ENCODE measurements around the gene AKT3.
A peak's percentile ranks its signal among the peaks of the same experiment; 100 is the strongest.

Gene AKT3

DNA sequence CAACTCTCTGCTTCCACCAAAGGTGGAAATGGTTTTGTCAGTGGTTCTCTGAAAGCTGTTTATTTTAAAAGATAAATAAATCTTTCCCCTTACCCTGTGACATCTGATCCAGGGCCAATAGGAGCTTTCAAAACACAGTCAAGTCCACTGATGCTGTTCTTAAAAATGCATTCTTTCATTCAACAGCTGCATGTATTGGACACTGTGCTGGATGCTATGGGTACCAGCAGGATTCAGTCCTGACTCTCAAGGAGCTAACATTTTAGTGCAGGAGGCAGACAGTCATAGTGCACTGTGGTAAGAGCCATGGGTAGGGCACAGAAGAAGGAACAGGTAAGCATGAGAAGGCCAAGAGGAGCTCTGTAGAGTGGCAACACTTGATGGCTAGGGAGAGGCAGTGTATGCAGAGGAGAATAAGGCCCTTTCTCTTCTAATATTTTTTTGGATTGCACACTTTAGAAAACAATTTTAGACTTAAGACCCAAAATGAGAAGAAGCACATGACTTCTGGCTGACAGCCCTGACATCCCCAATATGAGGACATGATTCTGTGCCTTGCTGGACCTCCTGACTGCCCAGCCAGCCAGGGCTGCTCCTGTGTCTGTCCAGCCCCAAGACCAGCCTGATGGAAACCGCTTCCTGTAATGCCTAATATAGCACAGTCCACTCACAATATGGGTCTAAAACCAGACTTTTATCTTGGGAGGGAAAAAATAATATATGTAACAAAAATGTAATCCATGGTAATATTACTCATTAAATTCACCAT, 386.9 kb downstream of the AKT3 start:
- H3F3A ChIP-seq (ENCODE audit: low read depth): no peaks in the 10 kb centered on the region
- no peak overlapping the region for H3K9ac ChIP-seq (ENCODE audit: low read depth, low read length, poor library complexity, severe bottlenecking)
- H3K4me3 ChIP-seq (ENCODE audit: low read length, poor library complexity, severe bottlenecking): no peak overlapping the region
- H3K9me3 ChIP-seq (ENCODE audit: insufficient read depth, low read depth, low read length): no peaks in the 10 kb centered on the region
- no peaks in the 10 kb centered on the region for H3K36me3 ChIP-seq (ENCODE audit: insufficient read depth, low read length)
- H3K4me1 ChIP-seq (ENCODE audit: insufficient read depth, low read length, poor library complexity, severe bottlenecking): peaks cover 7% of the 10 kb centered on the region
- no peak overlapping the region for H3K4me2 ChIP-seq (ENCODE audit: low read depth, low read length, poor library complexity, severe bottlenecking)
- no peaks in the 10 kb centered on the region for H3K79me2 ChIP-seq (ENCODE audit: insufficient read depth, low read length)
- TF ChIP-seq, protein P1, sequence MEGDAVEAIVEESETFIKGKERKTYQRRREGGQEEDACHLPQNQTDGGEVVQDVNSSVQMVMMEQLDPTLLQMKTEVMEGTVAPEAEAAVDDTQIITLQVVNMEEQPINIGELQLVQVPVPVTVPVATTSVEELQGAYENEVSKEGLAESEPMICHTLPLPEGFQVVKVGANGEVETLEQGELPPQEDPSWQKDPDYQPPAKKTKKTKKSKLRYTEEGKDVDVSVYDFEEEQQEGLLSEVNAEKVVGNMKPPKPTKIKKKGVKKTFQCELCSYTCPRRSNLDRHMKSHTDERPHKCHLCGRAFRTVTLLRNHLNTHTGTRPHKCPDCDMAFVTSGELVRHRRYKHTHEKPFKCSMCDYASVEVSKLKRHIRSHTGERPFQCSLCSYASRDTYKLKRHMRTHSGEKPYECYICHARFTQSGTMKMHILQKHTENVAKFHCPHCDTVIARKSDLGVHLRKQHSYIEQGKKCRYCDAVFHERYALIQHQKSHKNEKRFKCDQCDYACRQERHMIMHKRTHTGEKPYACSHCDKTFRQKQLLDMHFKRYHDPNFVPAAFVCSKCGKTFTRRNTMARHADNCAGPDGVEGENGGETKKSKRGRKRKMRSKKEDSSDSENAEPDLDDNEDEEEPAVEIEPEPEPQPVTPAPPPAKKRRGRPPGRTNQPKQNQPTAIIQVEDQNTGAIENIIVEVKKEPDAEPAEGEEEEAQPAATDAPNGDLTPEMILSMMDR (conservative IDR thresholded peaks at IDR 0.05; ENCODE audit: low read length): no peak
- TF ChIP-seq EZH2phosphoT487 (IDR thresholded peaks at IDR 0.05; ENCODE audit: borderline replicate concordance): no peak
- H2AFZ ChIP-seq (ENCODE audit: low read length): no peak overlapping the region
- H3K9me2 ChIP-seq (replicated peaks; ENCODE audit: low read depth, low read length): no peaks in the 10 kb centered on the region
- no peaks in the 10 kb centered on the region for H4K20me1 ChIP-seq (ENCODE audit: insufficient read depth, low read length, poor library complexity, severe bottlenecking)
- H3K27me3 ChIP-seq (ENCODE audit: insufficient read depth, low read length, poor library complexity, severe bottlenecking): no peaks in the 10 kb centered on the region

DNA sequence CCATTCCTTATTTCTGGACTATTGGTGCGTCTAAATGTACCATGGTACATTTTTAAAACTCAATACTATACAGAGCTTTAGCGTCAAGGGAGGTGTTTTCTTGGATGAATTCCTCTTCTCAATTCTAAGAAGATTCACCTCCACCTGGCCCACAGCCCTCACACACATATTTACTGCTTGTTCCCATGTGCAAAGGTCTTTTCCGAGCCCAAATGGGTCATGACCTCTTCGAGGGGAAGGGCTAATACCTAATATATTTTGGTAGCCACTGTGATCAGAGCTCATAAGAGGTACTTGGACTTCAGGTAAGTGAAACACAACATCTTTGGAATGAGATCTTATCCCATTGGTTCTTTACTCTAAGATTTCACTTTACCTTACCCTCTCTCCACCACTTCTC, 388.3 kb downstream of the AKT3 start:
- Histone ChIP-seq H3K9me3 (ENCODE audit: insufficient read depth, low read depth, low read length) (no peaks in the 10 kb centered on the region), H3K9ac (ENCODE audit: low read depth, low read length, poor library complexity, severe bottlenecking) (no peak overlapping the region), H4K20me1 (ENCODE audit: insufficient read depth, low read length, poor library complexity, severe bottlenecking) (no peaks in the 10 kb centered on the region), H3K4me3 (ENCODE audit: low read length, poor library complexity, severe bottlenecking) (no peak overlapping the region), H3K4me1 (ENCODE audit: insufficient read depth, low read length, poor library complexity, severe bottlenecking) (peaks cover 7% of the 10 kb centered on the region), H2AFZ (ENCODE audit: low read length) (no peak overlapping the region), H3F3A (ENCODE audit: low read depth) (no peaks in the 10 kb centered on the region), H3K9me2 (replicated peaks; ENCODE audit: low read depth, low read length) (no peaks in the 10 kb centered on the region), H3K79me2 (ENCODE audit: insufficient read depth, low read length) (no peaks in the 10 kb centered on the region), H3K36me3 (ENCODE audit: insufficient read depth, low read length) (no peaks in the 10 kb centered on the region), H3K27me3 (ENCODE audit: insufficient read depth, low read length, poor library complexity, severe bottlenecking) (no peaks in the 10 kb centered on the region), H3K4me2 (ENCODE audit: low read depth, low read length, poor library complexity, severe bottlenecking) (no peak overlapping the region)
- TF ChIP-seq, protein P1 (conservative IDR thresholded peaks at IDR 0.05; ENCODE audit: low read length): no peak

GRCh38 chr1:243459059-243459458, 391.0 kb downstream of the AKT3 start:
- no peaks in the 10 kb centered on the region for H3K36me3 ChIP-seq (ENCODE audit: insufficient read depth, low read length)
- no peaks in the 10 kb centered on the region for H4K20me1 ChIP-seq (ENCODE audit: insufficient read depth, low read length, poor library complexity, severe bottlenecking)
- H3K9ac ChIP-seq (ENCODE audit: low read depth, low read length, poor library complexity, severe bottlenecking): no peak overlapping the region
- H3K4me1 ChIP-seq (ENCODE audit: insufficient read depth, low read length, poor library complexity, severe bottlenecking): peaks cover 7% of the 10 kb centered on the region
- peak overlapping the region; percentile 61 for H3K4me2 ChIP-seq (ENCODE audit: low read depth, low read length, poor library complexity, severe bottlenecking)
- no peaks in the 10 kb centered on the region for H3K27me3 ChIP-seq (ENCODE audit: insufficient read depth, low read length, poor library complexity, severe bottlenecking)
- no peaks in the 10 kb centered on the region for H3K9me3 ChIP-seq (ENCODE audit: insufficient read depth, low read depth, low read length)
- TF ChIP-seq EZH2phosphoT487 (IDR thresholded peaks at IDR 0.05; ENCODE audit: borderline replicate concordance): no peak
- TF ChIP-seq, protein P1 (conservative IDR thresholded peaks at IDR 0.05; ENCODE audit: low read length): no peak
- H2AFZ ChIP-seq (ENCODE audit: low read length): peak overlapping the region; percentile 18
- H3K79me2 ChIP-seq (ENCODE audit: insufficient read depth, low read length): no peaks in the 10 kb centered on the region
- H3F3A ChIP-seq (ENCODE audit: low read depth): no peaks in the 10 kb centered on the region
- H3K9me2 ChIP-seq (replicated peaks; ENCODE audit: low read depth, low read length): no peaks in the 10 kb centered on the region
- H3K4me3 ChIP-seq (ENCODE audit: low read length, poor library complexity, severe bottlenecking): peak overlapping the region; percentile 28
